GM18873 (cell line): Measurements from ENCODE around the gene ZC3H7A.

Experiments used
- ATAC-seq: cut with Tn5 transposase; IDR thresholded peaks from one replicate; pipeline ENCODE4 v1.9.1; 2021; ENCODE audit warnings: mild to moderate bottlenecking, moderate library complexity, moderate number of reproducible peaks; ENCODE audit not compliant: unreplicated experiment, low FRiP score

ZC3H7A gene

DNA sequence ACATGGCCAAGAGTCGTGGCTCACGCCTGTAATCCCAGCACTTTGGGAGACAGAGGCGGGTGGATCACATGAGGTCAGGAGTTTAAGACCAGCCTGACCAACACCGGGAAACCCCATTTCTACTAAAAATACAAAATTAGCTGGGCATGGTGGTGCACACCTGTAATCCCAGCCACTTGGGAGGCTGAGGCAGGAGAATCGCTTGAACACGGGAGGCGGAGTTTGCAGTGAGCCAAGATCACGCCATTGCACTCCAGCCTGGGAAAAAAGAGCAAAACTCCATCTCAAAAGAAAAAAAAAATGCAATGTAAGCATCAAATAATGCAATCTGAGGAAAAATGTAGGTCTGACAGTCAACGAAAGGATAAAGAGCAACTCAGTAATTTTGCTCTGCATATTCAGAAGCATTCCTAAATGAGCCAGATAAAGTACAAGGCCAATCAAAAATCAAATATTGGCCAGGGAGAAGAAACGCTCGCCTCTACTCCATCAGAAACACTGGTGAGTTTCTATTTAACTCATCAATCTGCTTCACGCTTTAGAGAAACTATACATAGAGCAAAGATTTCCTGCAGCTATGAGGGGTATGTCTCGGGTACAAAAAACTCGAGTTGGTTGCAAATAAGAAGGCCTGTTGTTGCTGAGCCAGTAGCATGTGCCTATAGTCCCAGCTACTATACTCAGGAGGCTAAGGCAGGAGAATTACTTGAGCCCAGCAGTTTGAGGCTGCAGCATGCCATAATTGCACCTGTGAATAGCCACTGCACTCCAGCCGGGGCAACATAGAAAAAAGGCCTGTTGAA is 58.1 kb downstream of the ZC3H7A start:
- no peak for ATAC-seq

DNA sequence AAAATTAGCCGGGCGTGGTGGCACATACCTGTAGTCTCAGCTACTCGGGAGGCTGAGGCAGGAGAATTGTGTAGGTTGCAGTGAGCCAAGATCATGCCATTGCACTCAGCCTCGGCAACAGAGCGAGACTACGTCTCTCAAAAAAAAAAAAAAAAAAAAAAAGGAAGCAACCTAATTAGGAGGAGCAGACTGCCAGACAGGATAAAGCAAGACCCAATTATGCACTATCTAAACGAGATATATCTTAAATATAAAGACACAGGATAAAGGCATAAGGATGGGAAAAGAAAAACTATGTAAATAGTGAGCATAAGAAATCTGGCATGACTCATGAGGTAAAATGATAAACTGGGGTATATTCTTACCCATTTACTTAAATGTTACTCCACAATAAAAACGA is 59.3 kb downstream of the ZC3H7A start:
- ATAC-seq: no peak

DNA sequence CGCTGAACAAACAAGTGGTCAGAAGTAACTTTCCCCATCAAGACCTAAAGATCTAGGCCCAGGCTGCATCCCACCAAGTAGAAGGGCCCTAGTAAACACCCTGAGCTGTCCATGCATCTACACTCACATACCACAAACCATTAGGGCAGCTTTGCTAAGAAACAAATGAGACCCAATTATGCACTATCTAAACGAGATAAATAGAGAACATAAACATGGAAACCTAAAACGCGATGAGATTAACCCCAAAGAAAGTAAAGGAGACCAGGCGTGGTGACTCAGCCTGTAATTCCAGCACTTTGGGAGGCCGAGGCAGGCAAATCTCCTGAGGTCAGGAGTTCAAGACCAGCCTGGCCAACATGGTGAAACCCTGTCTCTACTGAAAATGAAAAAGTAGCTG is 60.2 kb downstream of the ZC3H7A start:
- no peak for ATAC-seq

DNA sequence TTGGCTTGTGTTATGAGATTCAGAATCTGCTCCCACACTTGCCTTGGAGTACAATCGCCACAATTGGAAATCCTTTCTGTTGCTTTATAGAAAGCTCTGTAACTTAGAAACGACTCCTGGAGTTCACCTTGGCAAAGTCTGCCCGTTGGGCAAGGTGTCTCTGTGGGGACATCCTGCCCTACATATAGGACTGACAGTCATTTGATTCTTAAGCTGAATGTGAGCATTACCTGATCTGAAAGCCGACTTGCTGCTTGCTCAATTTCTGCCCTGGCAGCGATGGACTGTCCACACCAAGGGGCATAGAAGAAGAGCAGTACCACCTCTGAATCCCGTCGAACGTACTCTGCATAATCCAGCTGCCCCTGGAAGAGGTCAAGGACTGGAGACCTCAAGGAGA is 61.3 kb downstream of the ZC3H7A start:
- no peak for ATAC-seq

DNA sequence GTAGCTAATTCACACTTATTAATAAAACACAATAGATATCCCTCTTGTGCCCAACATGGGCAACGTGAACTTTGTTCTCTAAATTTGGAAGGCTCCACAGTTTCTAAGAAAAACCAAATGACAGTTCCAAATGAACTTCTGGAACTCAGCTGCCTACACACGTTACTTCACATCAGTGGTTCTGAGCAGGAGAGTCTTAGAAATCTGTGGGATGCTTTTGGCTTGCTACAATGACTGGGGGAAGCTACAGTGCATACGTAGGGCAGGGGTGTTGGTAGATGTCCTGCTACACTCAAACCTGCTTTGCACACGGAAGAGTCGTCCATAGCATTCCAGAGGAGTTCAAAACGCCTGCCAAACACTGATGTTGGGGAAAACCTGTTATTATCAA is 62.4 kb downstream of the ZC3H7A start:
- no peak for ATAC-seq

DNA sequence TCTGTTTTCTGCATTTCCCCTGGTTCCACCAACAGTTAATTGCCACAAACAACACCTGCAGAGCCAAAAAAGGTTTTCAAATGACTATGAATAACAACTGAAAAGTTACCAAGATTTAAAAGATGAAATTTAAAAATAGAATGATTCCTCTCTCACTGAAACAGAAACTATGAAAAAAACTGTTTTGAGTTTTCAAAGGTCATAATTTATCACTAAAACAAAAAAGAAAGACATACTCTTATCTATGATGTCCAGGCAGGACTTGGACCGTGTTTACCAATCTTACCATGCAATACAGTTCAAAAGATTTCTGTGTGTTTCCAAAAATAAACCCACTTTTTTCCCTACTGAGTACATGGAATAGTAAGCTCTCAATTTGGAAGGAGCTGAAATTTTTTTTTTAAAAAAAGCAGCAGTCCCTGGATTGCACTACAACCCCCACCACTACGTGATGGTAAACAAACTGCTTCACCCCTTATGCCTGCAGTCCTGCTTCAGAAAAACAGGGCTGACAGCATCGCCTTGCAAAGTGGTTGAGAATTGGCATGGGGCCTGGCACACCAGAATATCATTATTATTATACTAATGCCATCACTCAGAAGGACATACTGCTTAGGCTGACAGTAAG is 62.9 kb downstream of the ZC3H7A start:
- no peak for ATAC-seq

DNA sequence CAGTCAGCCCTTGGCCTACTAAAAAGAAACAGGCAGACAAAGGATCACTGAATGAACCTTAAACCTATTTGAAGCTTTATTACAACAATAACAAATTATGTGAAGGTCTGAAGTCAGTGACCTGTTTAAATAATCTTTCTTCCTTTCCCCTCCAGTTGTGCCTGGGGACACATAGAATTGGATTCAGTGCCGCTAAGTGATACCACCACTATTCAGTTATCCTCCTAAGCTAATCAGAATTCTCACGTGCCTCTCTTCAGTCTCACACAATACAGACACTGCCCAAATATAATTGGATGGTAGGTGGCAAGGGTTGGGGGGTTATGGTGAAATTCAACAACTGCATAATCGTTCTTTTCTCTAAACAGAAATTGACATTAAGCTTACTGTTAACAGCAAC is 65.8 kb downstream of the ZC3H7A start:
- no peak for ATAC-seq

DNA sequence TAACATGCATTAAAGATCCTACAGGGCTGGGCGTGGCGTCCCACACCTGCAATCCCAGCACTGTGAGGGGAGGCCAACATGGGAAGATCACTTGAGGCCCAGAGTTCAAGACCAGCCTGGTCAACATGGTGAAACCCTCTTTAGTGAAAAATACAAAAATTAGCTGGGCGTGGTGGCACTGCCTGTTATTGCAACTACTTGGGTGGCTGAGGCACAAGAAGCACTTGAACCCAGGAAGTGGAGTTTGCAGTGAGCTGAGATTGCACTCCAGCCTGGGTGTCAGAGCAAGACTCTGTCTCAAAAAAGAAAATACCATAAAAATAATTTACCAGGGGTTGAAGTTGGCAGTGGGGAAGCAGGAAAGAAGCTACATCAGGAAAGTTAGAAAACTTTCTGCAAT is 67.3 kb downstream of the ZC3H7A start:
- no peak for ATAC-seq

DNA sequence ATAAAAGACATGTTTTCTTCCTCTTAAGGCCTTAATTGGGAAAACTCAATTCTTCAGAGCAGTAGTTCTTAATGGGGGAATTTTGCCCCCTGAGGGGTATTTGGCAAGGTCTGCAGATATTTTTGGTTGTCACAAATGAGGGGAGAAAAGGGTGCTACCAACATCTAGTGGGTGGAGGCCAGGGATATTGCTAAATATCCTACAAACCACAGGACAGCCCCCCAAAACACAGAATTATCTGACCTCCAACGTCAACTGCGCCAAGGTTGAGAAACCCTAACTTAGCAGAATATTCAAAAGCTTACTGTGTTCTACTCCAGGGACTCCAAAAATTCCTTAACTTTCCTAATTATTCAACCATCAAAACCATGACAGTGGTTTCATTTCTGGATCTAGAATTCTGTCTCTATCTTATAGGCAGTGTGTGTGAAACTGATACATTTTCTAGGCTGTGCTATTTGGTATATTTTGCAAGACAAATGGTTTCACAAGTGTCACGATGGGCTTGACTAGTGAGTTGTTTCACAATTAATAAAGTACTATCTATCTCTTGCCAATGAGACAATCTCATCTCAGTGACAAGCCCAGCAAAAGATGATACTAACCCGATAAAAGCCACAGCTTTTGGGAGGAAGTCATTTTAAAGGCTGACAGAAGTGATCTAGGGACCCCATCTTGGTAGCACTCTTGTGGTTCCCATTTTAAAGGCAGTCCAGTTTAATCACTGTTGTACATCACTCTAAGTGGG is 69.1 kb downstream of the ZC3H7A start:
- ATAC-seq: no peak

DNA sequence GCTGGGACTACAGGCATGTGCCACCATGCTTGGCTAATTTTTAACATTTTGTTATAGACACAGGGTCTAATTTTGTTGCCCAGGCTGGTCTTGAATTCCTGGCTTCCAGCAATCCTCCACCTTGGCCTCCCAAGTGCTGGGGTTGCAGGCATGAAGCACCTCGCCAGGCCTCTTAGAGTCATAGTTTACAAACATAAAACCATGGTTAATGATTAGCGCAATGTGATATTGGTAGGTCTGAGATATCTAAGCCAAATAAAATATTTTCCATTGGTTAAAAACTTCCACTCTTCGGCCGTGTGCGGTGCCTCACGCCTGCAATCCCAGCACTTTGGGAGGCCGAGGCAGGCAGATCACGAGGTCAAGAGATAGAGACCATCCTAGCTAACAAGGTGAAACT is 71.0 kb downstream of the ZC3H7A start:
- ATAC-seq: no peak

DNA sequence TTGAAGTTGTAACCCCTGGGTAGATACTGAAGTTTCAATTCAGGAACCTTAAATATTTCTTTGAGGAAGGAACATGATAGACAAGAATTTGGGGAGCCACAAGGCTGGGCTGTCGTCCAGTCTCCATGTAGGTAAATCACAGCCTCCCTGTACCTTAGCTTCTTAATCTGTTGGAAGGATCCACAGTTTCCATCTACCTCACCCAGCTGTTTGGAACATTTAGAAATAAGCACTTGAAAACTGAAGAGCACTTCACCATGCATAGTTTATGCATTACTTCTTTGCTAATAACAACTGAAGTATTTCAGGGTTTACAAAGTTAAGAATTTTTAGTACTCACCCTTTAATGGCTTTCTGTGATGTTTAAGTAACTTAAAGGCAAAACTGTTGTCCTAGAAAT is 71.6 kb downstream of the ZC3H7A start:
- ATAC-seq: no peak

DNA sequence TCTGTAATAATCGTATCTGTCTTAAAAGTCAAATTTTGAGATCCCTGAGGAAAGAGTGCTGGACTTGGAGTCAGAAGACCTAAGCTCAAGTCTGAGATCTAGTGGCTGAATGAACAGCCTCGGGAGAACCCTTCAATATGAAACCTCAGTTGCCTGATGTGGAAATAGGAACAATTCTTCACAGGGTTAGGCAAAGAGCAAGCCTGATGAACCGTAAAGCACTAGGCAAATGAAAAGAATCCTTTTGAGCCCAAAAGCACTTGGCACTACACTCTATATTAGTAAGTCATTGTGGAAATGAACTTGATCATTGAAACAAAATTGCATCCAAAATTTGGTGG is 74.6 kb downstream of the ZC3H7A start:
- ATAC-seq: no peak

DNA sequence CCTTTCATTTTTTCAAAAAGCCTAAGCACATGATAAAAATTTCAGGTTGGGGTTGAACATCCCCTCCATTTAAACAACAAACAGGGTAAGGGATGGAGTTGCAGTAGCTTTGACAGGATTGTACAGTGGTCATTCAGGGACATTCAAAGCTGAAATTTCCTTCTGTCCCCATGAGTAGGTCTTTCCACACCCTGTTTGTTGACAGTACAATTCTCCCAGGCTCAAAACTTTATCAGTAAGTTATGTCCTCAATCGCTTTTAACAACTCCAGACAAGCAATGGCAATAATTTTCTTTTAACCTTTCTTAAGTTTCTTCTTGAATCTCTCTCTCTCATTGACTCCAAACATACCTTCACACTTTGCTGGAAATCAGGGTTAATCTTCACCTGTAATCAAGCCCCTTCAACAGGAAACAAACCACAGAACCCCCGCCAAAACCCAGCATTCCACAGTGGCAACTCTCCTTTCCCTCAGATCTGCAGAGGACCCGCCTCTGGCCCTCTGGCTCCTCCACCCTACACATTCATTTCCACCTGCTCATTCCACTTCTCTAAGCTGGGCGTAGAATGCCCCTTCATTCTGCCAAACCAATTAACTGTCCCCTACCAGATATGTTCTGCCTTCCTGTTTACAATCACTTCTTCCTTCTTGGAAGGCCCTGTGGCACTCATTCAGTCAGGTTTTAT is 75.1 kb downstream of the ZC3H7A start:
- no peak for ATAC-seq

DNA sequence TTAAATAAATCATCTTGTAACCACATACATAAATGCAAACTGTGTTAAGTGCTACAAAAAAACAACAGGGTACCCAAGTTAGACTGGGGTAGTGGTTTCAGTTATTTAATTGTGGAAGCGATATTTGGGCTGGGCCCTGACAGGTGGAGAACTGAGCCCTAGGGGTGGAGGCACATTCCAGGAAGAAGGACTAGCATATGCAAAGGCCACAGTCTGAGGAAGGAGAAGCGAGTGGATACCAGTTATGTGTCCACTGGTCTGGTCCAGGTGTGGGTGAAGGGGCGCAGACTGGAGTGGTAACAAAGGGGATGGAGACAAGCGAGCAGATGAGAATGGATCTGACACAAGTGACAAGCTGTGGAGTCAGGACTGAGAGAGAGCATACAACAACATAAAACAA is 77.3 kb downstream of the ZC3H7A start:
- ATAC-seq: no peak

DNA sequence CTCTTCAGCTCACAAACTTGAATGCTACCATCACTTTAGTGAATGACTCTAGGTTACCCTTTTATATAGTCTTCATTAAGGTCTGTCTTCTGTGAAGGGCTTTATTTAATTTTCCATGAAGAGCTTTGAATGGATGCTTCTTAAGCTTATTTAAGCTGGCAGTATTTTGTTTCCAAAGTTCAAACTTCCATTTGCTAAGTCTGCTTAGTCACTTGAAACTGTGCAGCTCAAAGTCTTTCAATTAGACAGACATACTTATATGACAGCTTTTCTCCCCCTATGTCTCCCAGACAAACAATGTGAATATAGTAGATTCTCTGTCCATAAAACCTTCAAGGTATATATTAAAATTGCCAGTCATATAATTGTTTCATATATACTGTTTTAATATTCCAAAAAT is 77.9 kb downstream of the ZC3H7A start:
- ATAC-seq: no peak

DNA sequence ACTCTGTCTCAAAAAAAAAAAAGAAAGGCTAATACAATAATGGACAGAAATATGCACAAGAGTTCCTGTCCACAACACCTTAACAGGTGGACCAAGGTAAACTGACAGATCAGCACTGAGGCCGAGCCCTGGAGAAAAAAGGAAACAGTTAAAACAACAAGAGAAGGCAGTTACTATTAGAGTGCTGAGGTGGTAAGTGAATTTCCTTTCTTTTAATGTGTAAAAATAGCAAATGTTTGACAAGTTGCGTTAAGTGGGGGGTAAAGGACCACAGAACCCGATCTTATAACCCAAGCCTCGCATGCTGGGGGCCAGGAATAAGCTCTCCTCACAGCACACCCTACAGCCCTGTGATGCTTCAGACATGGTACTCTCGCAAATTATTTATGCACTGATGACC is 79.2 kb downstream of the ZC3H7A start:
- ATAC-seq: no peak

DNA sequence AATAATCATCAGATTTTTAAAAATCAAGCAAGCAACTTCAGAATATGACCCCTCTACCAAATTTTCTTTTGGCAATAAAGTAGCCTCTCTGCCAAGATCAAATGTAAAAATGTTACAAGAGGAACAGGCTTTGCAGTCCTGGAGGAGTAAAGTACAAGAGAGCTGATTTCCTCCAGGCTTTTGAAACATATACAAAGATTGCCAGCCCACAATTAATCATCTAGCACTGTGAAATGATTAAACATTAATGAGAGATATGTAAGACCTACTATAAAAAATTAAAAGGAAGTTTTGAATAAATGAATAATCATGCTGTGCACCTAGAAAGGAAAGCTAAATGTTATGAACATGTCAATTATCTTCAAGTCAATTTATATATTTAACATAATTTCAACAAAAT is 80.7 kb downstream of the ZC3H7A start:
- ATAC-seq: no peak

DNA sequence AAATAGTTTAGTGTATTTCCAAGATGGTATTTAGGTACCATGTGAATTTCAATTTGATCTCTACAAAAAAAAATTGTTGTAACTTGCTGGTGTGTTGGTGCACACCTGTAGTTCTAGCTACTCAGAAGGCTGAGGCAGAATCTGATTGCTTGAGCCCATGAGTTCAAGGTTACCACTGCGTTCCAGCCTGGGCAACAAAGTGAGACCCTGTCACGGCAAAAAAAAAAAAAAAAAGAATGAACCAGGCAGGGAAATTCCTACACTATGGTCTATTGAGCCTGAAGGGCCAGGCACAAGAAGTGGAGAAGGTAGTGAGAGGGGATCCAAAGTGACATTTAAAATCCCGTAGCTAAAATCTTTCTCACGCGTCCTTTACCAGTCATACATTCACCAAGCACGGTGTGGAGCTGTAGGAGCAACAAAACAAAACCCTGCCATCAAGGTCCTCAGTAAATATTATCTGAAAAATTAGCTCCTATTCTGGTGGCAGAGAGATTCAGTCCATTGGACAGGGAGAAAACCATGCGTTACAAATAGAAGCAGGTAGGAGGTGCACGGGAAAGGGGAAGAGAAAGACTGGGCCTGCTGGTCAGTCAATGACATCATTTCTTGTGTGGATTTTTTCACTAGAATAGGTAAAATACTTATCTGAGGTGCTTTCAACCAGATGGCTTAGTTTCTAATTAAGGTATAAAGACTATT is 81.7 kb downstream of the ZC3H7A start:
- no peak for ATAC-seq

DNA sequence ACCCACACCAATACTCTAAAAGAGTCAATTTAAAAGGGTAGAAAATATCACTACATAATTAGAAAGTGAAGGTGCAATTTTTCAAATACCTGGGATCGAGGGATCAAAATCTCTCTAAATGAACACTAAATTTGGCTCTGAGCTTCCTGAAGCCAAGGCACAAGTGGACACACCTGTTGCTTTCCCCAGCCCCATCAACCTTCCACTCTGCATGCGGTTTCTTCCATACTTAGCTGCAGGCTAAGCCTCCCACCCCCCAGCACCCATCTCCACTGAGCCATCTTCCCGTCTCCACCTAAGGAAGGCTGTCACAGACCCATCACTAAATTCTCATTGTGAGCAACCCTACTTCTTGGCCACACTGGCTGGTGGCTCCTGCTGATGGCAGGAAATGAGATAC is 84.9 kb downstream of the ZC3H7A start:
- no peak for ATAC-seq

DNA sequence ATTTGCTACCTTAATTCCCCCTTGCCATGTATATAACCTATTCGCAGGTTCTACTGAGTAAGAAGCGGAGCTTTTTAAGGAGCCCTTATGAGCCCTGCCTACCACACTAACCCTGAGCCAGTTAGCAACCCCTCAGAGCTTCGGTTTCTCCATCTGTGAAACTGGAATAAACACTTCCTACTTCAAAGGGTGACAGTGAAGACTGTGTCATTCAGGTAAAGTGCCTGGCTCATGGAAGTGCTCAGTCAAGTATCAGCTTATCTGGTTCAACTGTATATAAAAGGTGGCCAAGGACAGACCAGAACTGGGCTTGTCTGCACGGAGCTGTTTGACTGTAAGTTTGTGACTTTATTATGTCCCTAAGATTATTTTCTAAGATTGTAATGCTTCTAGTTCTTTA is 85.4 kb downstream of the ZC3H7A start:
- ATAC-seq: no peak

DNA sequence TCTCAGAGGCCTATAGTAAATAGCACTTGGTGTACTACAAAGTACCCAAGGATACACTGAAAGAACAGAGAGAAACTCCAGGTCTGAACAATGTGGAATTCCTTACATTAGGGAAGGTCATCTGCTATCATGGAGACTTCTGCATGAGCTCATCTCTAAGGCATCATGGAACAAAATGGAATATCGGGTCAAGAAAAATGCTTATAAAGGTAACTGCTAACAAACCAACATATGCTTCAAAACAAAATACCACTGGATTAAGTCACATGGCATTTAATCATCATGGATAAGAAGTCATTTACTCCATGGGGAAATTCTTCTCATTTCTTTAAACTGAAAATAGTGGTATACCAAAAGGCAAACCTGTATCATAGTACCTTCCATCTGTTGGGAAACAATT is 88.6 kb downstream of the ZC3H7A start:
- no peak for ATAC-seq
